ENCODE results near the gene SDK1. TPM values are rescaled to one million over a fixed set of nuclear protein-coding genes. Genes with fewer than 3 reads are reported as not detected.

The SDK1 gene
- total and polyA plus RNA-seq, 2 of the 8 experiments (the other 6 are each of a cell fraction or from before 2014, with no cell fraction given): 3.3 to 7.2 TPM

GRCh38 chr7:4214291-4215155 is 913.5 kb downstream of the SDK1 start (continued):
- no peak for TF ChIP-seq ATF2 (IDR thresholded peaks at IDR 0.05; ENCODE audit: low read length)
- TF ChIP-seq BRCA1 (IDR thresholded peaks at IDR 0.05; ENCODE audit: low read depth, low read length): no peak
- no peak for TF ChIP-seq ZNF274 (IDR thresholded peaks at IDR 0.05; ENCODE audit: borderline replicate concordance, extremely low read depth, low read length)
- no peak for TF ChIP-seq CTBP2 (IDR thresholded peaks at IDR 0.05; ENCODE audit: borderline replicate concordance, insufficient read depth, insufficient read length, low read length)
